ENCODE data around the gene ACIN1.
A peak's percentile ranks its signal among the peaks of the same experiment; 100 is the strongest.

The ACIN1 gene

GRCh38 chr14:23094666-23095195 lies at the start of gene ACIN1:
Gene ACIN1 (minus strand): TSS chr14:23095136. CDS start chr14:23095112, 24 bp downstream.
- DNase-seq = peak in 1 of 2 donors; percentile 85

- no peak for DNase-seq
Observed at GRCh38 chr14:23143911-23144310, 49.0 kb upstream of the ACIN1 start.

- no peak for DNase-seq
Observed at GRCh38 chr14:23142826-23143225, 47.9 kb upstream of the ACIN1 start.

GRCh38 chr14:23141706-23142444 lies 46.9 kb upstream of the ACIN1 start:
- DNase-seq = no peak

- DNase-seq = no peak
Observed at GRCh38 chr14:23140371-23140770, 45.4 kb upstream of the ACIN1 start.

- no peak for DNase-seq
Observed at GRCh38 chr14:23139874-23140273, 44.9 kb upstream of the ACIN1 start.

GRCh38 chr14:23137813-23138535 lies 43.0 kb upstream of the ACIN1 start:
- DNase-seq = no peak

GRCh38 chr14:23137192-23137812 lies 42.4 kb upstream of the ACIN1 start:
- no peak for DNase-seq

GRCh38 chr14:23136566-23137133 lies 41.7 kb upstream of the ACIN1 start:
- DNase-seq = no peak

GRCh38 chr14:23132970-23133369 lies 38.0 kb upstream of the ACIN1 start:
- no peak for DNase-seq

- no peak for DNase-seq
Observed at GRCh38 chr14:23131482-23131881, 36.5 kb upstream of the ACIN1 start.

- no peak for DNase-seq
Observed at GRCh38 chr14:23130871-23131270, 35.9 kb upstream of the ACIN1 start.

GRCh38 chr14:23129759-23130316 lies 34.9 kb upstream of the ACIN1 start:
- DNase-seq = no peak

- DNase-seq = no peak
Observed at GRCh38 chr14:23128969-23129758, 34.2 kb upstream of the ACIN1 start.

GRCh38 chr14:23127861-23128260 lies 32.9 kb upstream of the ACIN1 start:
- no peak for DNase-seq

GRCh38 chr14:23126548-23127278 lies 31.8 kb upstream of the ACIN1 start:
- no peak for DNase-seq

- DNase-seq = no peak
Observed at GRCh38 chr14:23125933-23126524, 31.1 kb upstream of the ACIN1 start.

GRCh38 chr14:23125011-23125410 lies 30.1 kb upstream of the ACIN1 start:
- DNase-seq = no peak

- no peak for DNase-seq
Observed at GRCh38 chr14:23124337-23124954, 29.5 kb upstream of the ACIN1 start.

- no peak for DNase-seq
Observed at GRCh38 chr14:23123419-23123818, 28.5 kb upstream of the ACIN1 start.

- DNase-seq = no peak
Observed at GRCh38 chr14:23122086-23122485, 27.1 kb upstream of the ACIN1 start.
